Gastroesophageal sphincter (tissue), 4 donors: ENCODE measurements around the gene DMC1. TPM values are rescaled to one million over a fixed set of nuclear protein-coding genes. Genes with fewer than 3 reads are reported as not detected.

Experiments used
- ATAC-seq: fragments of 150-250 bp; one replicate; pipeline ENCODE4 v1.9.1; 2016; ENCODE audit warnings: mild to moderate bottlenecking, moderate library complexity
- H3K27ac ChIP-seq, 4 donors: fragments of 200-600 bp; sonication (generic) in 3 of 4; 1 replicate in 3 of 4; 2 replicates in 1 of 4; pipeline ENCODE4 v1.5.1; 2016 to 2019
- H3K27me3 ChIP-seq: fragments of 200-600 bp; sonication (generic); one replicate; pipeline ENCODE4 v1.5.1; 2019
- H3K36me3 ChIP-seq, 2 donors: fragments of 200-600 bp; sonication (generic); one replicate each; pipeline ENCODE4 v1.5.1; 2019; ENCODE audit warnings: control low read depth in 1 of 2
- H3K4me1 ChIP-seq, 3 donors: fragments of 200-600 bp; sonication (generic); 1 replicate in 2 of 3; 2 replicates in 1 of 3; pipeline ENCODE4 v1.5.1; 2016 to 2019; ENCODE audit warnings: control low read depth in 2 of 3
- H3K4me3 ChIP-seq, 2 donors: fragments of 200-600 bp; sonication (generic); one replicate each; pipeline ENCODE4 v1.5.1; 2019; ENCODE audit warnings: mild to moderate bottlenecking in 1 of 2, moderate library complexity in 1 of 2
- H3K9me3 ChIP-seq, 3 donors: fragments of 200-600 bp; sonication (generic); one replicate each; pipeline ENCODE4 v1.5.1; 2017 to 2019; ENCODE audit warnings: control low read depth in 2 of 3
- EP300 ChIP-seq: sonication (generic); formaldehyde crosslinking; IDR thresholded peaks from one replicate; pipeline ENCODE4 v1.6.1; 2017; ENCODE audit warnings: antibody characterized with exemption, mild to moderate bottlenecking
- POLR2A ChIP-seq, 2 donors: fragments of 450-650 bp; IDR thresholded peaks; one replicate each; pipeline ENCODE4 v1.6.1; 2017; ENCODE audit warnings: antibody characterized with exemption in 2 of 2, mild to moderate bottlenecking in 2 of 2, moderate library complexity in 1 of 2
- POLR2AphosphoS5 ChIP-seq: sonication (generic); formaldehyde crosslinking; IDR thresholded peaks from one replicate; pipeline ENCODE4 v1.6.1; 2017; ENCODE audit warnings: antibody characterized with exemption
- WGBS, 2 donors: methylation state at CpG; one replicate each; pipeline ENCODE4 v1.1.5; 2018; ENCODE audit warnings: low coverage in 1 of 2; 5-methylcytosine and 5-hydroxymethylcytosine counted together
- total RNA-seq, 4 donors: library from RNA; depleted of rRNA; stranded (reverse); fragments of >200 nt; gene quantifications; one replicate each; pipeline ENCODE4 v1.1.0, GENCODE V29; 2016
- TF ChIP-seq, protein P1 (sequence below), 4 experiments: fragments of 200-600 bp in 2 of 4; fragments of 450-650 bp in 2 of 4; sonication (generic) in 1 of 4; IDR thresholded peaks; one replicate each; pipeline ENCODE4 v1.5.1; 2017 to 2019; ENCODE audit warnings: antibody characterized with exemption in 4 of 4, mild to moderate bottlenecking in 2 of 4, moderate library complexity in 2 of 4

Gene DMC1
- total RNA-seq, 4 donors from 2014 or later = 1.7 to 5.0 (median 2.2) TPM

DNA sequence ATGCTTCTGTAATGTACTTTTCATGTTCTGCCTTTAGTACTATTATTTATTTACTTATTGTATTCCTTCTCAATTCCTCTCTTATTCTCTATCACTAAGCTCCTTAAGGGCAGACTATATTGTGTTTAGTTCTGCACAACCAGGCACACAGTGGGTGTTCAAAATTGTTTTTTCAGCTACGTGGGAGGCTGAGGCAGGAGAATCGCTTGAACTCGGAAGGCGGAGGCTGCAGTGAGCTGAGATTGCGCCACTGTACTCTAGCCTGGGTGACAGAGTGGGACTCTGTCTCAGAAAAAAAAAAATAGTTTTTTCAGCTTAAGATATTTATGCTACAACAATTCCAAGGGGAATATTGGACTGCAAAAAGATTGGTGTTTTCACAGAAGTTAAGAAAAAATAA, 46.5 kb downstream of the DMC1 start:
- WGBS, 2 donors = 90 to 91% methylated on average over 4 to 5 of the region's 5 CpGs
- H3K9me3 ChIP-seq = no peaks in the 10 kb centered on the region
- H3K27ac ChIP-seq = no peak overlapping the region
- H3K4me1 ChIP-seq = no peaks in the 10 kb centered on the region
- no peak for TF ChIP-seq POLR2AphosphoS5
- H3K4me3 ChIP-seq = no peak overlapping the region
- no peaks in the 10 kb centered on the region for H3K36me3 ChIP-seq
- ATAC-seq = no peak
- peaks cover 16% of the 10 kb centered on the region for H3K27me3 ChIP-seq

DNA sequence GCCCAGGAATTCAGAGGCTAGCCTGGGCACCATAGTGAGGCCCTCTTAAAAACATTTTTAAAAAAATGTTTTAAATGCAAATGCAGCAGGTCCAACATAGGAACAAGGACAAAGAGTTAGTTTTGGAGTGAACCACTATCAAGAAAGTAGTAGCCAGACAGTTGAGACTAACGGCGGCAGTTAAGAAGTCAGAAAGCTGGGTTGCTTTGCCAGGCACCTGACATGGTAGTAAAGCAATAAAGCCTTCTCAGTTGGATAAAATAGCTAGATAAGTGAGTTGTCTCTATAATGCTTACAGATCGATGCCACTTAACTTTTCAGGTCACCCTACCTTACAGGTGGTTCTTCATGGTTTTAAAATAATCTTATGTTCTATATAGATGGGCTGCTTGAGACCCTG, 47.0 kb downstream of the DMC1 start:
- 77 to 100% methylated on average over 2 to 3 of the region's 3 CpGs for WGBS, 2 donors
- H3K27me3 ChIP-seq = peaks cover 16% of the 10 kb centered on the region
- no peak for ATAC-seq
- H3K4me3 ChIP-seq = no peak overlapping the region
- no peaks in the 10 kb centered on the region for H3K4me1 ChIP-seq
- no peak overlapping the region for H3K27ac ChIP-seq
- H3K36me3 ChIP-seq = no peaks in the 10 kb centered on the region
- H3K9me3 ChIP-seq = no peaks in the 10 kb centered on the region
- TF ChIP-seq, protein P1, sequence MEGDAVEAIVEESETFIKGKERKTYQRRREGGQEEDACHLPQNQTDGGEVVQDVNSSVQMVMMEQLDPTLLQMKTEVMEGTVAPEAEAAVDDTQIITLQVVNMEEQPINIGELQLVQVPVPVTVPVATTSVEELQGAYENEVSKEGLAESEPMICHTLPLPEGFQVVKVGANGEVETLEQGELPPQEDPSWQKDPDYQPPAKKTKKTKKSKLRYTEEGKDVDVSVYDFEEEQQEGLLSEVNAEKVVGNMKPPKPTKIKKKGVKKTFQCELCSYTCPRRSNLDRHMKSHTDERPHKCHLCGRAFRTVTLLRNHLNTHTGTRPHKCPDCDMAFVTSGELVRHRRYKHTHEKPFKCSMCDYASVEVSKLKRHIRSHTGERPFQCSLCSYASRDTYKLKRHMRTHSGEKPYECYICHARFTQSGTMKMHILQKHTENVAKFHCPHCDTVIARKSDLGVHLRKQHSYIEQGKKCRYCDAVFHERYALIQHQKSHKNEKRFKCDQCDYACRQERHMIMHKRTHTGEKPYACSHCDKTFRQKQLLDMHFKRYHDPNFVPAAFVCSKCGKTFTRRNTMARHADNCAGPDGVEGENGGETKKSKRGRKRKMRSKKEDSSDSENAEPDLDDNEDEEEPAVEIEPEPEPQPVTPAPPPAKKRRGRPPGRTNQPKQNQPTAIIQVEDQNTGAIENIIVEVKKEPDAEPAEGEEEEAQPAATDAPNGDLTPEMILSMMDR (IDR thresholded peaks at IDR 0.05) = no peak
- no peak for TF ChIP-seq POLR2A (IDR thresholded peaks at IDR 0.05)
- no peak for TF ChIP-seq EP300
- TF ChIP-seq POLR2AphosphoS5 = no peak

DNA sequence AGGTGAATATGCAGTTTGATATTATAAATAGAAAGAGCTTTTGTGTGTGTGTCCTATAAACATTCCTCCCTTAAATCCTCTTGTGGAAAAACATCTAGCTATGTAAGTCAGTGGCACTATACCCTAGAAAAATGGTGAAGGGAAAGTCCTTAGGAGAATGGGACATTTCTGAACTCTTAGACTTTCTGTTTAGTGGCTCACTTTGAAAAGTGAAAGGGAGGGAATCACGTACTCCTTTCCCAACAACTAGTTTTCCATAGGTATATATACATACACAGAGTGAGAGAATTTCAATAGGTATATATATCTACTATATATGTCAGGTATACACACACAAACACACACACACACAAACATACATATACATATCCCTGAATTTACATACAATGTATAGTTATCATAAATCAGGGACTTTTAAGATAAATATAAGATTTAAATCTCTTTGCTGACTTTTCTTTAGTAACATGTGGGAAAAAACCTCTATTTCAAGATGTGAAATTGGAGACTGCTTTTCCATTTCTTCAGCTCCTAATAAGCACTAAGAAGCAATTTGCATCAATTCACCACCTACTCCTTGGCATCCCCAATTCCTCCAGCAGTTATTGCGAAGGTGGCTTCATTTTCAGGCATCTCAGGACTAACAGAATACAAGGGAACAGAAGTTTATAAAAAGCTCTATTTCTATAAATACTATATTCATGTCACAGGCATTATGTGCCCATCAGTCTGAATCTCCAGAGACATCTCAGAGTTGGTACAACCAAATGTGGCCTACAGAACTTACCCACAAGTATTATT, 50.3 kb downstream of the DMC1 start:
- H3K4me1 ChIP-seq = no peaks in the 10 kb centered on the region
- H3K36me3 ChIP-seq = no peaks in the 10 kb centered on the region
- TF ChIP-seq EP300 = no peak
- TF ChIP-seq, protein P1 (IDR thresholded peaks at IDR 0.05) = no peak
- TF ChIP-seq POLR2A (IDR thresholded peaks at IDR 0.05) = no peak
- no peak for TF ChIP-seq POLR2AphosphoS5
- no peak overlapping the region for H3K4me3 ChIP-seq
- no peaks in the 10 kb centered on the region for H3K9me3 ChIP-seq
- H3K27ac ChIP-seq = no peak overlapping the region
- no peak for ATAC-seq
- peaks cover 6% of the 10 kb centered on the region for H3K27me3 ChIP-seq
- WGBS, 2 donors = 79 to 100% methylated on average over 2 of the region's 2 CpGs

DNA sequence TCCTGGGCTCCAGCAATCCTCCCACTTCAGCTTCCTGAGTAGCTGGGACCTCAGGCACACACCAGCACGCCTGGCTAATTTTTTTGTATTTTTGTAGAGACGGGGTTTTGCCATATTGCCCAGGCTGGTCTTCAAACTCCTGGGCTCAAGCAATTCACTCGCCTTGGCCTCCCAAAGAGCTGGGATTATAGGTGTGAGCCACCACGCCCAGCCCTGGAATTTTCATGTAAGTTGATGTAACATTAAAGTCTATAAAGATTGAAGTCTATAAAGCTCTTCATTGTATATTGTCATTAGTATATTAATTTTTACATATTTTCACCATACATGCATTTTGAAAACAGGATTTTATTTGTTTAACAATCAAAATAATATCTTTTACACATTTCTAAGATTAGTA, 51.4 kb downstream of the DMC1 start:
- WGBS, 2 donors = 98 to 100% methylated on average over 3 to 4 of the region's 4 CpGs
- no peaks in the 10 kb centered on the region for H3K9me3 ChIP-seq
- no peaks in the 10 kb centered on the region for H3K4me1 ChIP-seq
- no peaks in the 10 kb centered on the region for H3K36me3 ChIP-seq
- ATAC-seq = no peak
- no peak overlapping the region for H3K27ac ChIP-seq
- TF ChIP-seq EP300 (no peak), POLR2AphosphoS5 (no peak), POLR2A (IDR thresholded peaks at IDR 0.05) (no peak)
- TF ChIP-seq, protein P1 (IDR thresholded peaks at IDR 0.05) = no peak
- peaks cover 4% of the 10 kb centered on the region for H3K27me3 ChIP-seq
- no peak overlapping the region for H3K4me3 ChIP-seq

DNA sequence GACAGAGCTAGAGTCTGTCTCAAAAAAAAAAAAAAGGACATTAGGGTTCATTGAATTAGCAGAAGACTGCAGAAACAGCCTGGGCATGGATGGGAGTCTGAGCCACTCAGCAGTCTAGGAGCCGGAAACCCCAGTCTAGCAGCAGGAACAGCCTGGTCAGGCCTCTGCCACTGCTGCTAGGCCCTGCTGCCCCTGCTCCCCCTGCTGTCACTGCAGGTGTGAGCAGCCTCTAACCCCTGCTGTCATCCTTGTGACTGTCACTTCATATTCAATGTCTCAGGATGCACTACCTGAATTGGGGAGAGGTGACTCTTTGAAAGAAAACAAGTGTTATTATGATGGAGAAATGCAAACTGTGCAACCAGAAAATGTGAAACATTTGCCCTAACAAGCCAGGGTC, 56.9 kb downstream of the DMC1 start:
- Histone ChIP-seq H3K36me3 (no peaks in the 10 kb centered on the region), H3K9me3 (no peaks in the 10 kb centered on the region), H3K4me3 (no peak overlapping the region), H3K27me3 (no peaks in the 10 kb centered on the region), H3K27ac (no peak overlapping the region), H3K4me1 (peaks cover 0 to 2% (median 0%) of the 10 kb centered on the region in 3 donors)
- TF ChIP-seq, protein P1 (IDR thresholded peaks at IDR 0.05) = no peak
- TF ChIP-seq EP300 = no peak
- TF ChIP-seq POLR2AphosphoS5 = no peak
- no peak for ATAC-seq
- WGBS, 2 donors = 82% methylated on average over 1 of the region's 1 CpG; no CpG with 5 or more reads in 1 of the 2 donors
